NCI-H69 (cell line): ENCODE data around the gene CEP97.
"Not testable (repeated sequence)": the region's sequence is repeated elsewhere in the genome, so short reads cannot be mapped to it uniquely, and the experiment has no call there.

Experiments used
- DNase-seq: peaks from one replicate; lab custom pipeline; 2025; lab: John Stamatoyannopoulos, UW

The CEP97 gene

GRCh38 chr3:101724329-101725193, at the start of gene CEP97:
Gene CEP97, plus strand, starts transcription at chr3:101724614. Its CDS starts 63 bp downstream, at chr3:101724677.
- DNase-seq, result peak; percentile 93

GRCh38 chr3:101675709-101676215, 48.7 kb upstream of the CEP97 start:
- no peak for DNase-seq

GRCh38 chr3:101676216-101676764, 48.1 kb upstream of the CEP97 start:
- no peak for DNase-seq

- no peak for DNase-seq
Observed at GRCh38 chr3:101676765-101677435, 47.5 kb upstream of the CEP97 start, which contains the start of gene ZBTB11. Gene ZBTB11, minus strand, starts transcription at chr3:101677132. Its CDS starts 218 bp downstream, at chr3:101676914.

- no peak for DNase-seq
Observed at GRCh38 chr3:101677436-101678286, 46.8 kb upstream of the CEP97 start.

GRCh38 chr3:101678837-101679236, 45.6 kb upstream of the CEP97 start:
- not testable (repeated sequence) for DNase-seq

- no peak for DNase-seq
Observed at GRCh38 chr3:101680466-101680865, 43.9 kb upstream of the CEP97 start.

- DNase-seq, result no peak
Observed at GRCh38 chr3:101685050-101685400, 39.4 kb upstream of the CEP97 start.

GRCh38 chr3:101685870-101686307, 38.5 kb upstream of the CEP97 start:
- DNase-seq, result no peak

- no peak for DNase-seq
Observed at GRCh38 chr3:101687142-101687931, 37.1 kb upstream of the CEP97 start.

GRCh38 chr3:101689286-101689685, 35.1 kb upstream of the CEP97 start:
- DNase-seq, result no peak

- no peak for DNase-seq
Observed at GRCh38 chr3:101690972-101691371, 33.4 kb upstream of the CEP97 start.

GRCh38 chr3:101691685-101692671, 32.4 kb upstream of the CEP97 start:
- DNase-seq, result not testable (repeated sequence)

GRCh38 chr3:101693540-101693939, 30.9 kb upstream of the CEP97 start:
- DNase-seq, result not testable (repeated sequence)

- DNase-seq, result not testable (repeated sequence)
Observed at GRCh38 chr3:101694836-101695235, 29.6 kb upstream of the CEP97 start.

- no peak for DNase-seq
Observed at GRCh38 chr3:101695779-101696372, 28.5 kb upstream of the CEP97 start.

GRCh38 chr3:101701696-101702634, 22.4 kb upstream of the CEP97 start:
- no peak for DNase-seq

- DNase-seq, result no peak
Observed at GRCh38 chr3:101702726-101703125, 21.7 kb upstream of the CEP97 start.
